GM23338 (cell line): ENCODE results near the gene MYD88. TPM values are rescaled to one million over a fixed set of nuclear protein-coding genes. Genes with fewer than 3 reads are reported as not detected.

Source experiments
- ATAC-seq: fragments of 200-7000 bp; cut with Tn5 transposase; 3 replicates; pipeline ENCODE4 v1.9.1; 2020
- DNase-seq: peaks from one replicate; pipeline ENCODE4 v3.0.0-alpha.2; 2015; ENCODE audit warnings: low spot score
- H2AFZ ChIP-seq: fragments of 200-600 bp; sonication (generic); 2 replicates; pipeline ENCODE4 v1.8.0; 2016; ENCODE audit warnings: antibody characterized with exemption, mild to moderate bottlenecking, moderate library complexity
- H3F3A ChIP-seq: fragments of 200-600 bp; sonication (generic); replicated peaks from 2 replicates; pipeline ENCODE4 v1.8.0; 2017; ENCODE audit warnings: antibody characterized with exemption, mixed run types, low read depth
- H3K27ac ChIP-seq: fragments of 200-600 bp; sonication (generic); 2 replicates; pipeline ENCODE4 v1.6.1; 2016; ENCODE audit warnings: low read depth
- H3K27me3 ChIP-seq: fragments of 200-600 bp; sonication (generic); 2 replicates; pipeline ENCODE4 v1.8.0; 2016; ENCODE audit warnings: mild to moderate bottlenecking, mixed run types, moderate library complexity; ENCODE audit not compliant: insufficient read depth
- H3K36me3 ChIP-seq: fragments of 200-600 bp; sonication (generic); 2 replicates; pipeline ENCODE4 v1.8.0; 2016; ENCODE audit warnings: mild to moderate bottlenecking; ENCODE audit not compliant: insufficient read depth
- H3K4me1 ChIP-seq: fragments of 200-600 bp; sonication (generic); 2 replicates; pipeline ENCODE4 v1.8.0; 2016; ENCODE audit warnings: mild to moderate bottlenecking, moderate library complexity; ENCODE audit not compliant: insufficient read depth
- H3K4me2 ChIP-seq: fragments of 200-600 bp; sonication (generic); 2 replicates; pipeline ENCODE4 v1.7.1; 2017; ENCODE audit warnings: mixed run types
- H3K4me3 ChIP-seq: fragments of 200-600 bp; sonication (generic); 2 replicates; pipeline ENCODE4 v1.6.1; 2016; ENCODE audit warnings: mixed run types
- H3K79me2 ChIP-seq: fragments of 200-600 bp; sonication (generic); replicated peaks from 2 replicates; pipeline ENCODE4 v1.8.0; 2017; ENCODE audit warnings: mild to moderate bottlenecking; ENCODE audit not compliant: insufficient read depth
- H3K9me2 ChIP-seq: fragments of 200-600 bp; sonication (generic); 2 replicates; pipeline ENCODE4 v1.8.0; 2017; ENCODE audit not compliant: insufficient read depth
- H4K20me1 ChIP-seq: fragments of 200-600 bp; sonication (generic); replicated peaks from 2 replicates; pipeline ENCODE4 v1.8.0; 2017; ENCODE audit warnings: mild to moderate bottlenecking; ENCODE audit not compliant: insufficient read depth
- H3K27ac Mint-ChIP-seq: 2 replicates; pipeline ENCODE4 v1.8.0; 2020; ENCODE audit warnings: inconsistent platforms, mild to moderate bottlenecking, moderate library complexity, mixed read lengths
- H3K27me3 Mint-ChIP-seq: 3 replicates; pipeline ENCODE4 v1.8.0; 2022; ENCODE audit warnings: low read depth, mild to moderate bottlenecking, moderate library complexity, mixed read lengths, inconsistent platforms; ENCODE audit not compliant: insufficient read depth, poor library complexity
- H3K36me3 Mint-ChIP-seq: 3 replicates; pipeline ENCODE4 v1.8.0; 2021; ENCODE audit warnings: low read depth, mild to moderate bottlenecking, inconsistent platforms, moderate library complexity, mixed read lengths
- H3K4me1 Mint-ChIP-seq: 3 replicates; pipeline ENCODE4 v1.8.0; 2020; ENCODE audit warnings: mild to moderate bottlenecking, inconsistent platforms, mixed read lengths
- H3K4me3 Mint-ChIP-seq: 3 replicates; pipeline ENCODE4 v1.8.0; 2021; ENCODE audit warnings: moderate library complexity, mild to moderate bottlenecking, inconsistent platforms, mixed read lengths
- H3K9me3 Mint-ChIP-seq: 3 replicates; pipeline ENCODE4 v1.8.0; 2020; ENCODE audit warnings: moderate library complexity, mild to moderate bottlenecking, inconsistent platforms, mixed read lengths
- CREB1 ChIP-seq: fragments of 250-450 bp; sonication (Bioruptor Pico); IDR thresholded peaks from 2 replicates; pipeline ENCODE4 v1.5.0; 2020; ENCODE audit warnings: low read depth, mild to moderate bottlenecking, moderate library complexity
- CTCF ChIP-seq, 2 experiments: fragments of 200-600 bp in 1 of 2; sonication (generic) in 1 of 2; conservative IDR thresholded peaks; 2 replicates each; pipeline versions ENCODE4 v1.5.1 to v1.6.1; 2016 to 2017; ENCODE audit warnings: antibody characterized with exemption in 2 of 2, low read depth in 2 of 2, mild to moderate bottlenecking in 2 of 2, moderate library complexity in 1 of 2
- ETS1 ChIP-seq: IDR thresholded peaks from 2 replicates; pipeline ENCODE4 v1.6.1; 2016; ENCODE audit warnings: antibody characterized with exemption
- EZH2 ChIP-seq: fragments of 200-600 bp; sonication (generic); IDR thresholded peaks from one replicate; pipeline ENCODE4 v1.8.0; 2017; ENCODE audit warnings: antibody characterized with exemption, mild to moderate bottlenecking, low read depth; ENCODE audit not compliant: unreplicated experiment
- EZH2phosphoT487 ChIP-seq: fragments of 200-600 bp; sonication (generic); IDR thresholded peaks from one replicate; pipeline ENCODE4 v1.8.1; 2018; ENCODE audit warnings: antibody characterized with exemption; ENCODE audit not compliant: unreplicated experiment
- JUNB ChIP-seq: IDR thresholded peaks from one replicate; pipeline ENCODE4 v1.6.1; 2016; ENCODE audit warnings: antibody characterized with exemption; ENCODE audit not compliant: unreplicated experiment
- NANOG ChIP-seq: IDR thresholded peaks from 2 replicates; pipeline ENCODE4 v1.6.1; 2016; ENCODE audit warnings: antibody characterized with exemption, borderline replicate concordance
- POLR2AphosphoS5 ChIP-seq: IDR thresholded peaks from 2 replicates; pipeline ENCODE4 v1.6.1; 2016; ENCODE audit warnings: antibody characterized with exemption, low read depth
- STAT1 ChIP-seq: IDR thresholded peaks from one replicate; pipeline ENCODE4 v1.6.1; 2016; ENCODE audit warnings: antibody characterized with exemption; ENCODE audit not compliant: unreplicated experiment
- ZNF114 ChIP-seq: fragments of 250-450 bp; sonication (Bioruptor Pico); IDR thresholded peaks from 2 replicates; pipeline ENCODE4 v1.5.0; 2020; ENCODE audit warnings: mild to moderate bottlenecking, moderate library complexity
- ZNF331 ChIP-seq: fragments of 250-450 bp; sonication (Bioruptor Pico); IDR thresholded peaks from 2 replicates; pipeline ENCODE4 v1.5.0; 2020; ENCODE audit warnings: low read depth, mild to moderate bottlenecking, moderate library complexity
- ZNF462 ChIP-seq: fragments of 250-450 bp; sonication (Bioruptor Pico); IDR thresholded peaks from 2 replicates; pipeline ENCODE4 v1.5.0; 2020; ENCODE audit warnings: mild to moderate bottlenecking, moderate library complexity
- polyA plus RNA-seq: library from polyadenylated mRNA; unstranded; fragments of >200 nt; fragmentation: Nextera tagmentation; extraction: Ambion mirVana; gene quantifications from 2 replicates; pipeline ENCODE4 v1.2.1, GENCODE V29; 2016
- total RNA-seq: library from RNA; depleted of rRNA; stranded (reverse); fragments of >200 nt; shearing (Covaris generic); gene quantifications from 2 replicates; pipeline ENCODE4 v1.2.3, GENCODE V29; 2014
- TF ChIP-seq, protein P1 (sequence below): IDR thresholded peaks from one replicate; pipeline ENCODE4 v1.6.1; 2018; ENCODE audit warnings: antibody characterized with exemption; ENCODE audit not compliant: unreplicated experiment

Gene MYD88
- total and polyA plus RNA-seq, 2 experiments from 2014 or later = 15.5 to 26.0 TPM

DNA sequence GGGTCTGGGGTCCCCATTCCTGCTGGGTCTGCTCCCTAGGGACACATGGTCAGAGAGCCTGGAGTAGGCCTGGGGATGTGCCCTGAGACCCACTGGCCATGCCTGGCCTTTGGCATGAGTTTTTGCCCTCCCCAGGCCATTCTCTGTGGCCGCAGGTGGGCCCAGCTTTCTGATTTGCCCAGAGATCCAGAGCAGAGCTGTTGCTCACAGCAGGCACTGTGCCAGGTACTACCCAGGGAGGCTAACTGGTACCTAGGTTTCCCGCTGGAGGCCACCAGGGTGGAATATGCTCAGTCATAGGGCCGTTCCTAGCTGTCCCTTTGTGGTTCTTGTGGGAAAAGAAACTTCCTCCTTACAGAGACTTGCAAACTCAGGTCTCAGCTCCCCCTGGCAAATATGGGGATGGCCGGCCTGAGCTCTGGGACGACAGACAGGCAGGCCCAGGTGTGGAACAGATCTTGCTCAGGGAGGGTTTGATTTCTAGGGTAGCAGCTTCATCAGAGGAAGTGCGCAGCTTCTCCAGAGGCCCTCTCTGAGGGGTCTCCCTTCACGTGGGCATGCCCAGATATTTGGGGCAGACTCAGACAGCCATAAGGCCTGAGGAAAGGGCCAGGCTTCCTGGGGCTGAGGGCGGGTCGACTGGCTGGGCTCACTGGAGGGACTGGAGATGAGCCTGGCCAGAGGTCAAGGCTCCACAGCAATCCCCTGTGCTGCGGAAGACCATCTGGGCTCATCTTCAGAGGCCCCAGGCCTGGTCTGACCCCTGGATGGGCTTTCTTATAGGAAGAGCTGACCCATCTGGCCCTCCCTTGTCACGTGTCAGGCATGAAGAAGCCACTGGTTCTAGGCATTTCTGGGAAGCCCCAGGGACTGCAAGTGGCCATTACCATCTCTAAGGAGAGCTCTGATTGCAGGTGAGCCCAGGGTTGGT, 29.5 kb upstream of the MYD88 start:
- Histone ChIP-seq H4K20me1 (no peaks in the 10 kb centered on the region; the same call in 1 of the 2 replicates), H3F3A (no peaks in the 10 kb centered on the region), H3K4me1 (no peaks in the 10 kb centered on the region), H3K9me2 (no peaks in the 10 kb centered on the region), H3K79me2 (no peaks in the 10 kb centered on the region), H3K4me3 (no peak overlapping the region), H2AFZ (no peak overlapping the region), H3K27me3 (no peaks in the 10 kb centered on the region), H3K27ac (no peak overlapping the region), H3K36me3 (no peaks in the 10 kb centered on the region), H3K4me2 (no peak overlapping the region)
- DNase-seq = no peak
- no peak overlapping the region for H3K27ac Mint-ChIP-seq
- TF ChIP-seq EZH2phosphoT487 (no peak), ZNF114 (no peak), POLR2AphosphoS5 (no peak), STAT1 (no peak), CREB1 (CRISPR knock-in tag) (no peak), ZNF331 (CRISPR knock-in tag) (no peak), NANOG (no peak), CTCF (conservative IDR thresholded peaks at IDR 0.05; ENCODE audit: low read depth in 2 of 2) (no peak), ZNF462 (CRISPR knock-in tag) (no peak), EZH2 (no peak), JUNB (no peak), ETS1 (no peak)
- TF ChIP-seq, protein P1, sequence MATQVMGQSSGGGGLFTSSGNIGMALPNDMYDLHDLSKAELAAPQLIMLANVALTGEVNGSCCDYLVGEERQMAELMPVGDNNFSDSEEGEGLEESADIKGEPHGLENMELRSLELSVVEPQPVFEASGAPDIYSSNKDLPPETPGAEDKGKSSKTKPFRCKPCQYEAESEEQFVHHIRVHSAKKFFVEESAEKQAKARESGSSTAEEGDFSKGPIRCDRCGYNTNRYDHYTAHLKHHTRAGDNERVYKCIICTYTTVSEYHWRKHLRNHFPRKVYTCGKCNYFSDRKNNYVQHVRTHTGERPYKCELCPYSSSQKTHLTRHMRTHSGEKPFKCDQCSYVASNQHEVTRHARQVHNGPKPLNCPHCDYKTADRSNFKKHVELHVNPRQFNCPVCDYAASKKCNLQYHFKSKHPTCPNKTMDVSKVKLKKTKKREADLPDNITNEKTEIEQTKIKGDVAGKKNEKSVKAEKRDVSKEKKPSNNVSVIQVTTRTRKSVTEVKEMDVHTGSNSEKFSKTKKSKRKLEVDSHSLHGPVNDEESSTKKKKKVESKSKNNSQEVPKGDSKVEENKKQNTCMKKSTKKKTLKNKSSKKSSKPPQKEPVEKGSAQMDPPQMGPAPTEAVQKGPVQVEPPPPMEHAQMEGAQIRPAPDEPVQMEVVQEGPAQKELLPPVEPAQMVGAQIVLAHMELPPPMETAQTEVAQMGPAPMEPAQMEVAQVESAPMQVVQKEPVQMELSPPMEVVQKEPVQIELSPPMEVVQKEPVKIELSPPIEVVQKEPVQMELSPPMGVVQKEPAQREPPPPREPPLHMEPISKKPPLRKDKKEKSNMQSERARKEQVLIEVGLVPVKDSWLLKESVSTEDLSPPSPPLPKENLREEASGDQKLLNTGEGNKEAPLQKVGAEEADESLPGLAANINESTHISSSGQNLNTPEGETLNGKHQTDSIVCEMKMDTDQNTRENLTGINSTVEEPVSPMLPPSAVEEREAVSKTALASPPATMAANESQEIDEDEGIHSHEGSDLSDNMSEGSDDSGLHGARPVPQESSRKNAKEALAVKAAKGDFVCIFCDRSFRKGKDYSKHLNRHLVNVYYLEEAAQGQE = no peak
- no peaks in the 10 kb centered on the region for H3K4me1 Mint-ChIP-seq
- H3K27me3 Mint-ChIP-seq = peaks cover 5% of the 10 kb centered on the region
- no peak overlapping the region for H3K4me3 Mint-ChIP-seq
- no peak for ATAC-seq
- H3K9me3 Mint-ChIP-seq = peaks cover 8% of the 10 kb centered on the region; the same call in 2 of the 3 replicates
- no peaks in the 10 kb centered on the region for H3K36me3 Mint-ChIP-seq
